ENCODE results near the gene SPEM3. TPM values are rescaled to one million over a fixed set of nuclear protein-coding genes. Genes with fewer than 3 reads are reported as not detected.

SPEM3 gene
- total and polyA plus RNA-seq, 2 donors (not counting 3 experiments of a cell fraction or from before 2014, with no cell fraction given) = not detected

DNA sequence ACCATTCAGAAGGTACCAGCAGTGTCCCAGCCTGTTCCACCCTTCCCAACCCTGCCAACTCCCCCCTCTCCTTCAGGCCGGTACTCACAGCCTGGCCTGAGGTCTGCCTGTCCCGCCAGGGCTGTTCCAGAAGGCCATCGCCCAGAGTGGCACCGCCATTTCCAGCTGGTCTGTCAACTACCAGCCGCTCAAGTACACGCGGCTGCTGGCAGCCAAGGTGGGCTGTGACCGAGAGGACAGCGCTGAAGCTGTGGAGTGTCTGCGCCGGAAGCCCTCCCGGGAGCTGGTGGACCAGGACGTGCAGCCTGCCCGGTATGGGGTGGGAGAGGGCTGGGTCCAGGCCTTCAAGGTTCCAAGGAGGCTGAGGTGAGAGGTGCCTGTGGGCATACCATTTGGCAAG lies 13.8 kb upstream of the SPEM3 start:
- ChIA-PET POLR2A (no interaction called here), CTCF (no interaction called here)
- no peaks in the 10 kb centered on the region for H3K9me3 ChIP-seq (replicated peaks; ENCODE audit: control insufficient read depth, insufficient read depth, low read length)
- H3K79me2 ChIP-seq (ENCODE audit: control insufficient read depth, insufficient read depth, low read length) = no peaks in the 10 kb centered on the region
- no peaks in the 10 kb centered on the region for H4K20me1 ChIP-seq (replicated peaks; ENCODE audit: control insufficient read depth, extremely low read depth, insufficient read depth, low read length)
- H3K27me3 ChIP-seq (ENCODE audit: control insufficient read depth in 2 of 2, insufficient read depth in 2 of 2, low read length in 2 of 2) = no peaks in the 10 kb centered on the region
- no peak overlapping the region for H3K9ac ChIP-seq (replicated peaks; ENCODE audit: extremely low read depth, insufficient read depth, low read length)
- no peak for FAIRE-seq
- intact Hi-C loops (cut with micrococcal nuclease) (no loop called here), dilution Hi-C loops (cut with MboI; ENCODE audit: extremely low pct_ligation_motif_present, low sequenced_read_pairs) (no loop called here)
- H3K36me3 ChIP-seq (ENCODE audit: control insufficient read depth in 2 of 2, extremely low read depth in 1 of 2, insufficient read depth in 2 of 2, low read length in 2 of 2) = peaks cover 0 to 7% of the 10 kb centered on the region in 2 experiments
- no peak overlapping the region for H3K4me3 ChIP-seq (replicated peaks in 1 of 3; ENCODE audit: insufficient read depth in 1 of 3, low read depth in 1 of 3, low read length in 3 of 3)
- no TSS peak for BruUV-seq (replicated peaks)
- TF ChIP-seq, protein P1, sequence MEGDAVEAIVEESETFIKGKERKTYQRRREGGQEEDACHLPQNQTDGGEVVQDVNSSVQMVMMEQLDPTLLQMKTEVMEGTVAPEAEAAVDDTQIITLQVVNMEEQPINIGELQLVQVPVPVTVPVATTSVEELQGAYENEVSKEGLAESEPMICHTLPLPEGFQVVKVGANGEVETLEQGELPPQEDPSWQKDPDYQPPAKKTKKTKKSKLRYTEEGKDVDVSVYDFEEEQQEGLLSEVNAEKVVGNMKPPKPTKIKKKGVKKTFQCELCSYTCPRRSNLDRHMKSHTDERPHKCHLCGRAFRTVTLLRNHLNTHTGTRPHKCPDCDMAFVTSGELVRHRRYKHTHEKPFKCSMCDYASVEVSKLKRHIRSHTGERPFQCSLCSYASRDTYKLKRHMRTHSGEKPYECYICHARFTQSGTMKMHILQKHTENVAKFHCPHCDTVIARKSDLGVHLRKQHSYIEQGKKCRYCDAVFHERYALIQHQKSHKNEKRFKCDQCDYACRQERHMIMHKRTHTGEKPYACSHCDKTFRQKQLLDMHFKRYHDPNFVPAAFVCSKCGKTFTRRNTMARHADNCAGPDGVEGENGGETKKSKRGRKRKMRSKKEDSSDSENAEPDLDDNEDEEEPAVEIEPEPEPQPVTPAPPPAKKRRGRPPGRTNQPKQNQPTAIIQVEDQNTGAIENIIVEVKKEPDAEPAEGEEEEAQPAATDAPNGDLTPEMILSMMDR (IDR thresholded peaks at IDR 0.05; ENCODE audit: extremely low read depth in 1 of 2, insufficient read depth in 1 of 2, low read depth in 1 of 2, low read length in 2 of 2) = no peak
- TF ChIP-seq FOS (IDR thresholded peaks at IDR 0.05; ENCODE audit: borderline replicate concordance, insufficient read depth, low read length) = no peak
- TF ChIP-seq POLR2A (IDR thresholded peaks at IDR 0.05; ENCODE audit: low read depth, low read length) = no peak
- TF ChIP-seq EZH2 (IDR thresholded peaks at IDR 0.05; ENCODE audit: borderline replicate concordance, low read depth, low read length, severe bottlenecking) = no peak
- TF ChIP-seq MYC (IDR thresholded peaks at IDR 0.05; ENCODE audit: low read depth, low read length) = no peak
- no peak for TF ChIP-seq JUN (IDR thresholded peaks at IDR 0.05; ENCODE audit: borderline replicate concordance, insufficient read depth, insufficient read length, low read depth)
- TF ChIP-seq, protein P2, sequence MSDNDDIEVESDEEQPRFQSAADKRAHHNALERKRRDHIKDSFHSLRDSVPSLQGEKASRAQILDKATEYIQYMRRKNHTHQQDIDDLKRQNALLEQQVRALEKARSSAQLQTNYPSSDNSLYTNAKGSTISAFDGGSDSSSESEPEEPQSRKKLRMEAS (IDR thresholded peaks at IDR 0.05; ENCODE audit: insufficient read depth, insufficient read length) = no peak
- H3K27ac ChIP-seq (ENCODE audit: insufficient read depth, low read depth, low read length) = no peak overlapping the region
- no peak overlapping the region for H3K4me2 ChIP-seq (ENCODE audit: insufficient read depth, low read length)
- no peaks in the 10 kb centered on the region for H3K4me1 ChIP-seq (ENCODE audit: control insufficient read depth, extremely low read depth, insufficient read depth, low read length)
- no peak overlapping the region for H2AFZ ChIP-seq (ENCODE audit: low read depth, low read length)
- no peaks in the 10 kb centered on the region for H3K9me1 ChIP-seq (replicated peaks; ENCODE audit: control insufficient read depth, extremely low read depth, insufficient read depth, low read length)
- no peak for DNase-seq (ENCODE audit: low read depth, low spot score)

Data from endothelial cell of umbilical vein (primary cell).